Right ventricle myocardium superior (tissue), 1 donor: ENCODE measurements around the gene MT1B. TPM values are rescaled to one million over a fixed set of nuclear protein-coding genes. Genes with fewer than 3 reads are reported as not detected.

Source experiments
- ATAC-seq: fragments of 200-7000 bp; cut with Tn5 transposase; one replicate; pipeline ENCODE4 v1.9.1; 2020; ENCODE audit warnings: mild to moderate bottlenecking; ENCODE audit not compliant: poor library complexity
- DNase-seq: peaks from one replicate; pipeline ENCODE4 v3.0.0-alpha.2; 2020
- intact Hi-C: fragments of 100-400 bp; cut with DNase I; formaldehyde crosslinking; loops from one replicate; pipeline ENCODE4 v1.11.2; 2022
- total RNA-seq: library from RNA; stranded (reverse); fragmentation: NEBNext Ultra II Directional; extraction: Animal tissue kit (Norgen Biotek cat#: 25700); gene quantifications from one replicate; pipeline ENCODE4 v1.2.1, GENCODE V29; 2021
- donor health status: DM: no; HTN: yes; CAD: no; lungs with severe emphysema.

Gene MT1B
- total RNA-seq, 1 donor from 2014 or later: not detected

- intact Hi-C loops: no loop called here
- ATAC-seq: no peak
- no peak for DNase-seq
These were observed 16.8 kb upstream of the MT1B start for GRCh38 chr16:56634715-56635440.

DNA sequence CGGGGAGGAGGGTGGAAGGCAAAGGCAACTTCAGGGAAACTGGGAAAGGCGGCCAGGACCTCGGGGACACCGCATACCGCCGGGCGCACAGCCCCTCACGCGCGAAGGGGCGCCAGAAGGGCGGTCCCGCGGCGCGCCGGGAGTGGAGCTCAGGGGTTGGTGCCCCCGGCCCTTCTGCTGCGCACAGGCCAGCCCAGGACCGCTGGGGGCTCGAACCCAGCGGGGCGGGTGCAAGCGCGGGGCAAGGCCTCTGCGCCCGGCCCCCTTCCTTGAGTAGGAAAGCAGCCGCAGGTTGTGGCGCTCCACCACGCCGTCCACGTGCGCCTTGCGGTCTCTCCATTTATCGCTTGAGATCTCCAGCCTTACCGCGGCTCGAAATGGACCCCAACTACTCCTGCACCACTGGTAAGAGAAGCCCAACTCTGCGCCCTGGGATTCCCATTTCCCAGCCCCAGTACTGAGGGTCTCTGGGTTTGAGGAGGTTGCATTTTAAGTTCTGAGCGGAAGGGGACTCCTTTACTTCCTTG is 16.2 kb upstream of the MT1B start:
- intact Hi-C loops: no loop called here
- DNase-seq: no peak

GRCh38 chr16:56636616-56637413 is 14.9 kb upstream of the MT1B start:
- DNase-seq (no peak), ATAC-seq (no peak)
- intact Hi-C loops: no loop called here

More for the DNA sequence above, 16.2 kb upstream of the MT1B start:
- no peak for ATAC-seq

- DNase-seq (peak; percentile 90), ATAC-seq (peak; percentile 94)
- intact Hi-C loops: no loop called here
These were observed 13.6 kb upstream of the MT1B start, which contains the start of gene MT1A for GRCh38 chr16:56637814-56638750. TSS of gene MT1A (plus strand) at chr16:56638666. CDS start at chr16:56638739, 73 bp downstream.

GRCh38 chr16:56639045-56639444 is 12.6 kb upstream of the MT1B start:
- DNase-seq (no peak), ATAC-seq (no peak)
- intact Hi-C loops: no loop called here

- no peak for DNase-seq
- ATAC-seq: no peak
- intact Hi-C loops: no loop called here
These were observed 11.6 kb upstream of the MT1B start for GRCh38 chr16:56640076-56640475.

DNA sequence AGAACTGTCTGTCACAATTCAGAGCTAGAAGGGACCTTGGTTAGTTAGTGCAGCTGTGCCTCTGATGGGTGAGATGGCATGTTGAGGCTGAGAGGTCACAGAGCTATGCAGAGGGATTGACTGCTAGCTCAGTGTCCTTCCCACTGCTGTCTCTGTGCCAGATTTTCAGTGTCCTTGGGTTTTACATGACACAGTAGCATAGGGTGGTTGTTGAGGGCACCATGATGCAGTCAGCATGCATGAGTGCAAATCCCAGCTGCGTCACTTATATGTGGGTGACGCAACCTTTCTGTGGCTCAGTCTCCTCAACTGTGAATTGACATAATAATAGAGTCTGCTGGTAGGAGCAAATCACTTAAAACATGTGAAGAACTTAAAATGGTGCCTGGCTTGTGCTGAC is 10.5 kb upstream of the MT1B start:
- intact Hi-C loops: no loop called here
- ATAC-seq (no peak), DNase-seq (no peak)

DNA sequence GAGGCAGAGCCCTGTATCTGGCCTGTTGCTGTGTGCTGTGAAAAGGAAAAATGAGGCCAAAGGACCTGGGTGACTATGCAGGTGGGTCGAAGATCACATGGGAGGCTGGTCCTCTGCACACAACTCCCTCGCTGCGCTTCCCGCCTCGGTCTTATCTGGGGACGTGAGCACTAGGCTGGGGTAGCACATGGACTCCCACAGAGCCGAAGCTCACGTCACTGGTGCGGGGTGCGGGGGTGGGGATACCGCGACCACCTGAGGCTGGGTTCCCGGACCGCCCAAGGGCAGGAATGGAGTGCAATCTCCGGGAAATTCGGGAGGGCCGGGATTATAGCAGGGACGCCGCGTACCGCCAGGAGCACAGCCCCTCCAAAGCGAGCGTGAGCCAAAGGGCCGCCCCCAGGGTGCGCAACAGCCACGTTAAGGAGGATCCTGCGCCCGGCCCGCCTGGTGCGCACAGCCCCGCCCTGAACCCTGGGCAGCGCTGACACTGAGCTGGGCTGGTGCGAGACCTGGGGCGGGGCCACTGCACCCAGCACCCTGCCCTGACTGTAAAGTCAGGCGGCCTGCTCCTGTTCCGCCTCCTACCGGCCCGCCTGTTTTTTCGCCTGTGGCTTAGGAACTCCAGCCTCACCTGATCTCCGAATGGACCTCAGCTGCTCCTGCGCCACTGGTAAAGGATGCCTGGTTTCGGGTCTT is 8.5 kb upstream of the MT1B start:
- DNase-seq (peak; percentile 85), ATAC-seq (peak; percentile 88)
- intact Hi-C loops: no loop called here

- intact Hi-C loops: no loop called here
- ATAC-seq (no peak), DNase-seq (no peak)
These were observed 7.9 kb upstream of the MT1B start for GRCh38 chr16:56643833-56644232.

DNA sequence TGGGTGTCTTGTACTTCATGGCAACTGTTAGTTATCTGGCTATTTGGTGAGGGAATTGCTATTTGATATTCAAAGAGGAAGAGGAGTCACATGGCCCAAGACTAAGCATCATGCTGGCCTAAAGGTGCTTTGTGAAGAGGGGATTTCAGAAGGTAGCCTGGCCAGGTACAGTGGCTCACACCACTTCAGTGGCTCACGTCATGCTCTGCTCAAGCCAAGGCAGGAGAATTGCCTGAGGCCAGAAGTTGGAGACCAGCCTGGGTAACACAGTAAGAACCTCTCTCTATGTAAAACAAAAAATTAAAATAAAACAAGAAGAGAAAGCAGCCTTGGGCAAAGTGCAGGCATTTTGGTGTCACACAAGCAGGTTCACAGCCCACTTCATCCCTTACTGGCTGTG is 6.4 kb upstream of the MT1B start:
- ATAC-seq: no peak
- DNase-seq: no peak

GRCh38 chr16:56645838-56646237 is 5.8 kb upstream of the MT1B start:
- intact Hi-C loops: no loop called here
- ATAC-seq (no peak), DNase-seq (no peak)

More for the DNA sequence above, 6.4 kb upstream of the MT1B start:
- intact Hi-C loops: no loop called here

GRCh38 chr16:56647641-56648431 is 3.9 kb upstream of the MT1B start:
- intact Hi-C loops: no loop called here
- no peak for ATAC-seq

GRCh38 chr16:56649271-56649670 is 2.4 kb upstream of the MT1B start:
- no peak for DNase-seq
- ATAC-seq: no peak
- intact Hi-C loops: no loop called here

More at GRCh38 chr16:56647641-56648431, 3.9 kb upstream of the MT1B start:
- DNase-seq: no peak

- ATAC-seq (no peak), DNase-seq (no peak)
- intact Hi-C loops: no loop called here
These were observed 1.9 kb upstream of the MT1B start for GRCh38 chr16:56649820-56650219.

GRCh38 chr16:56652600-56652999 is 914 bp downstream of the MT1B start:
- intact Hi-C loops: no loop called here
- ATAC-seq (no peak), DNase-seq (no peak)

DNA sequence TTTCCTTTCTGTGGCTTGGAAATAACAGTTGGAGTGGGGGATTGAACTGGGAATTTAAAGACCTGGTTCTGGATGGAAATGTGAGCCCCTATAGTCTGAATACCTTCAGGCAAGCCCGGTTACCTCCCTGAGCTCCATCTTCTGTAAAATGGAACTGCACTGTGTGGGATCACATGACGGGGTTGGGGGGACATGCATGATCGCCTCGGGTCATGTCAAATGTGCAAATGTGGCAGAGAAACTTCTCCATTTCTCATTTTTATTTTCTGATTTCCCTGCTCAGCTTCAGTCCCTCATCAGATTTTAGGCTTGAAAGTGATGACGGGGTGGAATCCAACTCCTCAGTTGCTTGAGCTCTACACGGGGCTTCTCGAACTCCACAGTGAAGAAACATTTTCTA is 1.5 kb downstream of the MT1B start:
- ATAC-seq (no peak), DNase-seq (no peak)
- intact Hi-C loops: no loop called here

GRCh38 chr16:56657555-56658326 is 6.1 kb downstream of the MT1B start, which contains the start of gene MT1F:
TSS of gene MT1F (plus strand) at chr16:56657959. CDS start at chr16:56658059, 100 bp downstream.
- DNase-seq (peak; percentile 84), ATAC-seq (peak; percentile 93)
- intact Hi-C loops: no loop called here
